Activated T-helper 1 cell treated with anti-CD3 and anti-CD28 coated beads, Interleukin-12 subunit alpha, Interleukin-12 subunit beta, Interleukin-2, Interleukin-4 antibody, amounts not matched to agents 30 ng/mL and 10 ng/mL and 1 ng/mL, durations not matched to agents 14 hours and 24 hours and 36 hours (primary cell): ENCODE data around the gene CREBL2. TPM values are rescaled to one million over a fixed set of nuclear protein-coding genes. Genes with fewer than 3 reads are reported as not detected.
"Not testable (repeated sequence)": the region's sequence is repeated elsewhere in the genome, so short reads cannot be mapped to it uniquely, and the experiment has no call there.

Experiments used
- DNase-seq: peaks from one replicate; pipeline ENCODE4 v3.0.0; 2021; ENCODE audit warnings: low spot score
- H3K27ac Mint-ChIP-seq: one replicate; pipeline ENCODE4 v1.8.0; 2021; ENCODE audit warnings: mild to moderate bottlenecking, mixed read lengths
- H3K27me3 Mint-ChIP-seq: one replicate; pipeline ENCODE4 v1.8.0; 2022; ENCODE audit warnings: mild to moderate bottlenecking, moderate library complexity, mixed read lengths; ENCODE audit not compliant: insufficient read depth
- H3K36me3 Mint-ChIP-seq: one replicate; pipeline ENCODE4 v1.8.0; 2021; ENCODE audit warnings: low read depth, mixed read lengths
- H3K4me1 Mint-ChIP-seq: one replicate; pipeline ENCODE4 v1.8.0; 2021; ENCODE audit warnings: low read depth, mixed read lengths
- H3K4me3 Mint-ChIP-seq: one replicate; pipeline ENCODE4 v1.8.0; 2021; ENCODE audit warnings: mild to moderate bottlenecking, moderate library complexity, mixed read lengths
- H3K9me3 Mint-ChIP-seq: one replicate; pipeline ENCODE4 v1.8.0; 2021; ENCODE audit warnings: mixed read lengths
- intact Hi-C: fragments of 100-400 bp; cut with micrococcal nuclease; formaldehyde crosslinking; loops from one replicate; pipeline ENCODE4 v1.15.1; 2024
- total RNA-seq: library from RNA; stranded (reverse); gene quantifications from 2 replicates; pipeline ENCODE4 v1.2.3, GENCODE V29; 2022

Gene CREBL2
- total RNA-seq, 1 donor from 2014 or later, result 16.7 TPM

GRCh38 chr12:12648284-12648683, 36.6 kb downstream of the CREBL2 start:
- peaks cover 16% of the 10 kb centered on the region for H3K4me1 Mint-ChIP-seq
- H3K36me3 Mint-ChIP-seq, result peaks cover 32% of the 10 kb centered on the region
- H3K9me3 Mint-ChIP-seq, result peaks cover 56% of the 10 kb centered on the region
- no peak overlapping the region for H3K27ac Mint-ChIP-seq
- H3K27me3 Mint-ChIP-seq, result no peaks in the 10 kb centered on the region
- no peak overlapping the region for H3K4me3 Mint-ChIP-seq
- intact Hi-C loops, result loop anchor here (5.0 kb wide), 1 partner anchor 69 kb away; the partner anchor contains the start of gene CDKN1B
- no peak for DNase-seq

GRCh38 chr12:12648951-12649650, 37.4 kb downstream of the CREBL2 start:
- no peaks in the 10 kb centered on the region for H3K27me3 Mint-ChIP-seq
- H3K4me3 Mint-ChIP-seq, result no peak overlapping the region
- H3K27ac Mint-ChIP-seq, result no peak overlapping the region
- H3K4me1 Mint-ChIP-seq, result peaks cover 16% of the 10 kb centered on the region
- no peak for DNase-seq
- intact Hi-C loops, result loop anchor here (5.0 kb wide), 1 partner anchor 68 kb away; the partner anchor contains the start of gene CDKN1B
- H3K9me3 Mint-ChIP-seq, result peaks cover 56% of the 10 kb centered on the region
- H3K36me3 Mint-ChIP-seq, result peaks cover 27% of the 10 kb centered on the region

GRCh38 chr12:12651752-12652151, 40.1 kb downstream of the CREBL2 start:
- H3K9me3 Mint-ChIP-seq, result peaks cover 53% of the 10 kb centered on the region
- peaks cover 12% of the 10 kb centered on the region for H3K4me1 Mint-ChIP-seq
- H3K27ac Mint-ChIP-seq, result no peak overlapping the region
- H3K36me3 Mint-ChIP-seq, result peaks cover 17% of the 10 kb centered on the region
- H3K27me3 Mint-ChIP-seq, result no peaks in the 10 kb centered on the region
- no peak overlapping the region for H3K4me3 Mint-ChIP-seq
- DNase-seq, result no peak
- intact Hi-C loops, result no loop called here

- intact Hi-C loops, result not testable (repeated sequence)
- peaks cover 43% of the 10 kb centered on the region for H3K9me3 Mint-ChIP-seq
Observed at GRCh38 chr12:12652704-12653103, 41.0 kb downstream of the CREBL2 start.

GRCh38 chr12:12653922-12654321, 42.2 kb downstream of the CREBL2 start:
- peaks cover 2% of the 10 kb centered on the region for H3K36me3 Mint-ChIP-seq
- H3K27me3 Mint-ChIP-seq, result no peaks in the 10 kb centered on the region
- H3K27ac Mint-ChIP-seq, result no peak overlapping the region
- intact Hi-C loops, result no loop called here
- no peak for DNase-seq
- no peak overlapping the region for H3K4me3 Mint-ChIP-seq
- peaks cover 31% of the 10 kb centered on the region for H3K9me3 Mint-ChIP-seq
- peaks cover 12% of the 10 kb centered on the region for H3K4me1 Mint-ChIP-seq

More at GRCh38 chr12:12652704-12653103, 41.0 kb downstream of the CREBL2 start:
- peaks cover 12% of the 10 kb centered on the region for H3K4me1 Mint-ChIP-seq
- not testable (repeated sequence) for H3K27ac Mint-ChIP-seq, H3K27me3 Mint-ChIP-seq, H3K36me3 Mint-ChIP-seq, DNase-seq, H3K4me3 Mint-ChIP-seq

GRCh38 chr12:12654691-12655460, 43.2 kb downstream of the CREBL2 start:
- intact Hi-C loops, result loop anchor here (5.0 kb wide), 1 partner anchor 93 kb away; the partner anchor contains the start of gene DUSP16
- no peak overlapping the region for H3K4me3 Mint-ChIP-seq
- H3K4me1 Mint-ChIP-seq, result peaks cover 12% of the 10 kb centered on the region
- peaks cover 22% of the 10 kb centered on the region for H3K9me3 Mint-ChIP-seq
- H3K36me3 Mint-ChIP-seq, result peaks cover 2% of the 10 kb centered on the region
- no peaks in the 10 kb centered on the region for H3K27me3 Mint-ChIP-seq
- H3K27ac Mint-ChIP-seq, result no peak overlapping the region
- no peak for DNase-seq

- intact Hi-C loops, result no loop called here
Observed at GRCh38 chr12:12660201-12660600, 48.5 kb downstream of the CREBL2 start.

GRCh38 chr12:12661086-12661856, 49.6 kb downstream of the CREBL2 start:
- Mint-ChIP-seq H3K4me1 (peaks cover 4% of the 10 kb centered on the region), H3K27ac (no peak overlapping the region), H3K4me3 (no peak overlapping the region), H3K27me3 (peaks cover 2% of the 10 kb centered on the region), H3K36me3 (peaks cover 2% of the 10 kb centered on the region), H3K9me3 (no peaks in the 10 kb centered on the region)
- intact Hi-C loops, result no loop called here
- DNase-seq, result no peak

More at GRCh38 chr12:12660201-12660600, 48.5 kb downstream of the CREBL2 start:
- DNase-seq, result no peak
- peaks cover 11% of the 10 kb centered on the region for H3K4me1 Mint-ChIP-seq
- H3K27ac Mint-ChIP-seq, result no peak overlapping the region
- H3K9me3 Mint-ChIP-seq, result no peaks in the 10 kb centered on the region
- H3K27me3 Mint-ChIP-seq, result peaks cover 2% of the 10 kb centered on the region
- H3K4me3 Mint-ChIP-seq, result no peak overlapping the region
- H3K36me3 Mint-ChIP-seq, result peaks cover 2% of the 10 kb centered on the region

GRCh38 chr12:12663644-12664294, 52.1 kb downstream of the CREBL2 start:
- Mint-ChIP-seq H3K4me3 (no peak overlapping the region), H3K27me3 (peaks cover 2% of the 10 kb centered on the region), H3K9me3 (no peaks in the 10 kb centered on the region), H3K36me3 (peaks cover 2% of the 10 kb centered on the region), H3K27ac (no peak overlapping the region), H3K4me1 (peaks cover 4% of the 10 kb centered on the region)
- no peak for DNase-seq
- intact Hi-C loops, result no loop called here

GRCh38 chr12:12665194-12665593, 53.5 kb downstream of the CREBL2 start:
- Mint-ChIP-seq H3K27me3 (peaks cover 2% of the 10 kb centered on the region), H3K9me3 (no peaks in the 10 kb centered on the region), H3K27ac (no peak overlapping the region), H3K4me1 (peaks cover 10% of the 10 kb centered on the region), H3K4me3 (no peak overlapping the region), H3K36me3 (peaks cover 2% of the 10 kb centered on the region)
- no peak for DNase-seq
- intact Hi-C loops, result no loop called here

- no peak overlapping the region for H3K4me3 Mint-ChIP-seq
- peaks cover 2% of the 10 kb centered on the region for H3K27me3 Mint-ChIP-seq
- H3K36me3 Mint-ChIP-seq, result peaks cover 4% of the 10 kb centered on the region
- intact Hi-C loops, result no loop called here
- no peak overlapping the region for H3K27ac Mint-ChIP-seq
- DNase-seq, result no peak
- peaks cover 19% of the 10 kb centered on the region for H3K4me1 Mint-ChIP-seq
- H3K9me3 Mint-ChIP-seq, result no peaks in the 10 kb centered on the region
Observed at GRCh38 chr12:12668005-12668404, 56.3 kb downstream of the CREBL2 start.

GRCh38 chr12:12669020-12669419, 57.3 kb downstream of the CREBL2 start:
- Mint-ChIP-seq H3K4me3 (no peak overlapping the region), H3K27me3 (peaks cover 2% of the 10 kb centered on the region), H3K4me1 (peaks cover 25% of the 10 kb centered on the region), H3K36me3 (peaks cover 8% of the 10 kb centered on the region), H3K9me3 (no peaks in the 10 kb centered on the region), H3K27ac (no peak overlapping the region)
- DNase-seq, result no peak
- intact Hi-C loops, result no loop called here
